ENCODE measurements around the gene OR10H1. TPM values are rescaled to one million over a fixed set of nuclear protein-coding genes. Genes with fewer than 3 reads are reported as not detected.
A peak's percentile ranks its signal among the peaks of the same experiment; 100 is the strongest.

OR10H1 gene
- total and polyA plus RNA-seq, 9 of the 15 experiments (the other 6 are each of a cell fraction or from before 2014, with no cell fraction given): not detected

GRCh38 chr19:15835565-15836329 is 20.3 kb upstream of the OR10H1 start (continued):
- TF ChIP-seq MEF2D (tag; conservative IDR thresholded peaks at IDR 0.05; ENCODE audit: low read depth) (0 out of 2 replicates have a peak, but pooled peaks have one; percentile 36), HDAC2 (IDR thresholded peaks at IDR 0.05) (peak; percentile 31; the same call in 1 of the 2 replicates), TAL1 (IDR thresholded peaks at IDR 0.05) (peak; percentile 23; the same call in 1 of the 2 replicates), CTBP1 (IDR thresholded peaks at IDR 0.05; ENCODE audit: borderline replicate concordance) (peak; percentile 36; the same call in 1 of the 2 replicates), CEBPB (tag; IDR thresholded peaks at IDR 0.05) (0 out of 2 replicates have a peak, but pooled peaks have one; percentile 10), SMARCA4 (IDR thresholded peaks at IDR 0.05) (peak; percentile 36; the same call in 1 of the 2 replicates), HDAC1 (IDR thresholded peaks at IDR 0.05) (peak in 1 of 2 experiments; percentile 77; a peak in 2 of 4 replicates), ZBTB9 (CRISPR knock-in tag; IDR thresholded peaks at IDR 0.05) (0 out of 2 replicates have a peak, but pooled peaks have one; percentile 27), ZC3H4 (CRISPR knock-in tag; IDR thresholded peaks at IDR 0.05; ENCODE audit: borderline replicate concordance) (peak; percentile 94; the same call in 1 of the 2 replicates), MTA1 (IDR thresholded peaks at IDR 0.05; ENCODE audit: borderline replicate concordance) (peak; percentile 73; the same call in 1 of the 2 replicates), KDM1A (IDR thresholded peaks at IDR 0.05) (peak in 1 of 2 experiments; percentile 25; a peak in 1 of 4 replicates)
- TF ChIP-seq, protein P1, sequence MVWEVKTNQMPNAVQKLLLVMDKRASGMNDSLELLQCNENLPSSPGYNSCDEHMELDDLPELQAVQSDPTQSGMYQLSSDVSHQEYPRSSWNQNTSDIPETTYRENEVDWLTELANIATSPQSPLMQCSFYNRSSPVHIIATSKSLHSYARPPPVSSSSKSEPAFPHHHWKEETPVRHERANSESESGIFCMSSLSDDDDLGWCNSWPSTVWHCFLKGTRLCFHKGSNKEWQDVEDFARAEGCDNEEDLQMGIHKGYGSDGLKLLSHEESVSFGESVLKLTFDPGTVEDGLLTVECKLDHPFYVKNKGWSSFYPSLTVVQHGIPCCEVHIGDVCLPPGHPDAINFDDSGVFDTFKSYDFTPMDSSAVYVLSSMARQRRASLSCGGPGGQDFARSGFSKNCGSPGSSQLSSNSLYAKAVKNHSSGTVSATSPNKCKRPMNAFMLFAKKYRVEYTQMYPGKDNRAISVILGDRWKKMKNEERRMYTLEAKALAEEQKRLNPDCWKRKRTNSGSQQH (CRISPR knock-in tag; IDR thresholded peaks at IDR 0.05): peak; percentile 46; the same call in 1 of the 2 replicates
- TF ChIP-seq, protein P2, sequence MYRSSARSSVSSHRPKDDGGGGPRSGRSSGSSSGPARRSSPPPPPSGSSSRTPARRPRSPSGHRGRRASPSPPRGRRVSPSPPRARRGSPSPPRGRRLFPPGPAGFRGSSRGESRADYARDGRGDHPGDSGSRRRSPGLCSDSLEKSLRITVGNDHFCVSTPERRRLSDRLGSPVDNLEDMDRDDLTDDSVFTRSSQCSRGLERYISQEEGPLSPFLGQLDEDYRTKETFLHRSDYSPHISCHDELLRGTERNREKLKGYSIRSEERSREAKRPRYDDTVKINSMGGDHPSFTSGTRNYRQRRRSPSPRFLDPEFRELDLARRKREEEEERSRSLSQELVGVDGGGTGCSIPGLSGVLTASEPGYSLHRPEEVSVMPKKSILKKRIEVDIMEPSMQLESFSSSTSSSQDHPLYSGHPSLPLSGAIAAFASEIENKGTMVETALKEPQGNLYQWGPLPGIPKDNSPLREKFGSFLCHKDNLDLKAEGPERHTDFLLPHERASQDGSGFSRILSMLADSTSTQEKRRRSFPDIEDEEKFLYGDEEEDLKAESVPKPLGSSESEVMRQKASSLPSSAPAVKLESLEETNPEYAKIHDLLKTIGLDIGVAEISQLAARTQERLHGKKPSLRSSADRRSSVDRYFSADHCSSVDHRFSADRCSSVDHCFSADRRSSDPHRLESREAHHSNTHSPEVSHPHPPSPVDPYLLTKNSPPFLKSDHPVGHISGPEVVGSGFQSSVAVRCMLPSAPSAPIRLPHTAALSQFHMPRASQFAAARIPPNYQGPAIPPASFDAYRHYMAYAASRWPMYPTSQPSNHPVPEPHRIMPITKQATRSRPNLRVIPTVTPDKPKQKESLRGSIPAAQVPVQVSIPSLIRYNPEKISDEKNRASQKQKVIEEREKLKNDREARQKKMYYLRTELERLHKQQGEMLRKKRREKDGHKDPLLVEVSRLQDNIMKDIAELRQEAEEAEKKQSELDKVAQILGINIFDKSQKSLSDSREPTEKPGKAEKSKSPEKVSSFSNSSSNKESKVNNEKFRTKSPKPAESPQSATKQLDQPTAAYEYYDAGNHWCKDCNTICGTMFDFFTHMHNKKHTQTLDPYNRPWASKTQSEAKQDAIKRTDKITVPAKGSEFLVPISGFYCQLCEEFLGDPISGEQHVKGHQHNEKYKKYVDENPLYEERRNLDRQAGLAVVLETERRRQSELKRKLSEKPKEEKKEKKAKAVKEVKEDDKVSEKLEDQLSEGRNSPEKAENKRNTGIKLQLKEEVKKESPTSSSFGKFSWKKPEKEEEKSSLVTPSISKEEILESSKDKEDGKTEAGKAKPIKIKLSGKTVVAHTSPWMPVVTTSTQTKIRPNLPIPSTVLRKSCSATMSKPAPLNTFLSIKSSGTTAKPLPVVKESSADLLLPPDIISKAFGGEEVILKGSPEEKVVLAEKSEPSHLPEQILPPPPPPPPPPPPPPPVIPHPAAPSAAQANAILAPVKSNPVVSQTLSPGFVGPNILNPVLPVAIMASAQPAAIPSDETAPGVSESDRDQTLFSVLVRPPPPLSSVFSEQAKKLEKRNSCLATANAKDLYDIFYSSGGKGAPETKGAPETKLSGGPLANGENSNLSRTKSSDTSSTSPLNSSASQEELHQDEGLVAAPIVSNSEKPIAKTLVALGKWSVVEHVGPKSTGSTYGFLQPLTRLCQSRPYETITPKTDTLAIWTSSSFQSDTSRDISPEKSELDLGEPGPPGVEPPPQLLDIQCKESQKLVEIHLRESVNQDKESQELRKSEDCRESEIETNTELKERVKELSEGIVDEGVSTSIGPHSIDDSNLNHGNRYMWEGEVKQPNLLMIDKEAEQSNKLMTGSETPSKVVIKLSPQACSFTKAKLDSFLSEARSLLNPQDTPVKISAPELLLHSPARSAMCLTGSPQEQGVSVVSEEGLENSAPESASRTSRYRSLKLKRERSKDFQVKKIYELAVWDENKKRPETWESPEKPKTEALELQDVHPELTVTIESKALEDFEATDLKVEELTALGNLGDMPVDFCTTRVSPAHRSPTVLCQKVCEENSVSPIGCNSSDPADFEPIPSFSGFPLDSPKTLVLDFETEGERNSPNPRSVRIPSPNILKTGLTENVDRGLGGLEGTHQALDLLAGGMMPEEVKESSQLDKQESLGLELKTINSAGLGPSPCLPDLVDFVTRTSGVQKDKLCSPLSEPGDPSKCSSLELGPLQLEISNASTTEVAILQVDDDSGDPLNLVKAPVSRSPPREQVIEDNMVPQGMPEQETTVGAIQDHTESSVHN (IDR thresholded peaks at IDR 0.05; ENCODE audit: borderline replicate concordance in 1 of 2, low read depth in 1 of 2): peak in 1 of 2 experiments; percentile 17; a peak in 1 of 4 replicates
- TF ChIP-seq, protein P3, sequence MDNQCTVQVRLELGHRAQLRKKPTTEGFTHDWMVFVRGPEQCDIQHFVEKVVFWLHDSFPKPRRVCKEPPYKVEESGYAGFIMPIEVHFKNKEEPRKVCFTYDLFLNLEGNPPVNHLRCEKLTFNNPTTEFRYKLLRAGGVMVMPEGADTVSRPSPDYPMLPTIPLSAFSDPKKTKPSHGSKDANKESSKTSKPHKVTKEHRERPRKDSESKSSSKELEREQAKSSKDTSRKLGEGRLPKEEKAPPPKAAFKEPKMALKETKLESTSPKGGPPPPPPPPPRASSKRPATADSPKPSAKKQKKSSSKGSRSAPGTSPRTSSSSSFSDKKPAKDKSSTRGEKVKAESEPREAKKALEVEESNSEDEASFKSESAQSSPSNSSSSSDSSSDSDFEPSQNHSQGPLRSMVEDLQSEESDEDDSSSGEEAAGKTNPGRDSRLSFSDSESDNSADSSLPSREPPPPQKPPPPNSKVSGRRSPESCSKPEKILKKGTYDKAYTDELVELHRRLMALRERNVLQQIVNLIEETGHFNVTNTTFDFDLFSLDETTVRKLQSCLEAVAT (IDR thresholded peaks at IDR 0.05): peak; percentile 82 to 88; a peak in 3 of 4 replicates
